Measurements from ENCODE around the gene SETD6. TPM values are rescaled to one million over a fixed set of nuclear protein-coding genes. Genes with fewer than 3 reads are reported as not detected.

SETD6 gene
- total and polyA plus RNA-seq, 2 of the 13 experiments (the other 11 are each of a cell fraction or from before 2014, with no cell fraction given): 24.0 to 25.7 TPM

GRCh38 chr16:58515871-58516767, 802 bp downstream of the SETD6 start (continued):
- TF ChIP-seq GATA4 (IDR thresholded peaks at IDR 0.05; ENCODE audit: borderline replicate concordance, low read depth) (no peak), ZNF337 (CRISPR knock-in tag; IDR thresholded peaks at IDR 0.05; ENCODE audit: borderline replicate concordance, low read depth) (no peak), FOXC1 (CRISPR knock-in tag; IDR thresholded peaks at IDR 0.05; ENCODE audit: borderline replicate concordance) (no peak), HOXA3 (CRISPR knock-in tag; IDR thresholded peaks at IDR 0.05) (no peak), ZMYM2 (CRISPR knock-in tag; IDR thresholded peaks at IDR 0.05) (no peak), NKX3-1 (CRISPR knock-in tag; IDR thresholded peaks at IDR 0.05) (no peak), ZNF713 (CRISPR knock-in tag; IDR thresholded peaks at IDR 0.05) (no peak; the same call in 1 of the 2 replicates), ZNF3 (CRISPR knock-in tag; IDR thresholded peaks at IDR 0.05) (no peak), HMG20B (CRISPR knock-in tag; conservative IDR thresholded peaks at IDR 0.05) (no peak), CC2D1A (CRISPR knock-in tag; IDR thresholded peaks at IDR 0.05) (no peak), KDM5A (IDR thresholded peaks at IDR 0.05; ENCODE audit: borderline replicate concordance, low read length) (no peak), ZNF740 (CRISPR knock-in tag; IDR thresholded peaks at IDR 0.05) (no peak), HNRNPH1 (optimal IDR thresholded peaks at IDR 0.05; ENCODE audit: low read depth, low read length) (no peak), GMEB1 (CRISPR knock-in tag; IDR thresholded peaks at IDR 0.05; ENCODE audit: borderline replicate concordance) (no peak), STAT6 (CRISPR knock-in tag; IDR thresholded peaks at IDR 0.05; ENCODE audit: borderline replicate concordance) (no peak), ZBTB3 (CRISPR knock-in tag; IDR thresholded peaks at IDR 0.05; ENCODE audit: borderline replicate concordance, low read depth) (no peak), ZNF276 (CRISPR knock-in tag; IDR thresholded peaks at IDR 0.05; ENCODE audit: low read depth) (no peak), ZNF12 (CRISPR knock-in tag; IDR thresholded peaks at IDR 0.05) (no peak), PREB (CRISPR knock-in tag; IDR thresholded peaks at IDR 0.05) (no peak; the same call in 1 of the 2 replicates), RBM39 (IDR thresholded peaks at IDR 0.05; ENCODE audit: low read depth, low read length, poor library complexity, severe bottlenecking) (peak; percentile 3), ZNF891 (CRISPR knock-in tag; IDR thresholded peaks at IDR 0.05) (peak; percentile 10; the same call in 1 of the 2 replicates)

Measured in HepG2 (cell line).